Skeletal muscle tissue (tissue), 4 donors: ENCODE results near the gene AKAP7. TPM values are rescaled to one million over a fixed set of nuclear protein-coding genes. Genes with fewer than 3 reads are reported as not detected.

ENCODE experiments used
- H3K27ac ChIP-seq: one replicate; pipeline ENCODE4 v1.7.0; 2013; ENCODE audit warnings: mild to moderate bottlenecking, low read depth, low read length, inconsistent platforms
- H3K27me3 ChIP-seq, 3 donors: one replicate each; pipeline ENCODE4 v1.7.0; 2013; ENCODE audit warnings: low read length in 3 of 3; ENCODE audit not compliant: control insufficient read depth in 3 of 3, insufficient read depth in 3 of 3
- H3K36me3 ChIP-seq, 3 donors: one replicate each; pipeline ENCODE4 v1.7.0; 2013; ENCODE audit warnings: low read length in 3 of 3; ENCODE audit not compliant: control insufficient read depth in 3 of 3, insufficient read depth in 3 of 3
- H3K4me1 ChIP-seq, 3 donors: one replicate each; pipeline ENCODE4 v1.7.0; 2013; ENCODE audit warnings: low read length in 3 of 3, mild to moderate bottlenecking in 3 of 3; ENCODE audit not compliant: control insufficient read depth in 3 of 3, insufficient read depth in 3 of 3
- H3K4me3 ChIP-seq, 3 donors: one replicate each; pipeline ENCODE4 v1.7.0; 2013; ENCODE audit warnings: low read length in 3 of 3
- H3K9ac ChIP-seq, 3 donors: one replicate each; pipeline ENCODE4 v1.7.0; 2013; ENCODE audit warnings: low read length in 3 of 3, mild to moderate bottlenecking in 3 of 3, moderate library complexity in 2 of 3, low read depth in 1 of 3
- H3K9me3 ChIP-seq, 3 donors: one replicate each; pipeline ENCODE4 v1.7.0; 2013; ENCODE audit warnings: low read length in 3 of 3; ENCODE audit not compliant: control insufficient read depth in 3 of 3
- total RNA-seq: library from RNA; depleted of rRNA; stranded (reverse); fragments of >200 nt; gene quantifications from one replicate; pipeline ENCODE4 v1.2.3, GENCODE V29; 2014
- donor health status: Osteomylitis.

AKAP7 gene
- total RNA-seq, 1 donor from 2014 or later, result 43.3 TPM

DNA sequence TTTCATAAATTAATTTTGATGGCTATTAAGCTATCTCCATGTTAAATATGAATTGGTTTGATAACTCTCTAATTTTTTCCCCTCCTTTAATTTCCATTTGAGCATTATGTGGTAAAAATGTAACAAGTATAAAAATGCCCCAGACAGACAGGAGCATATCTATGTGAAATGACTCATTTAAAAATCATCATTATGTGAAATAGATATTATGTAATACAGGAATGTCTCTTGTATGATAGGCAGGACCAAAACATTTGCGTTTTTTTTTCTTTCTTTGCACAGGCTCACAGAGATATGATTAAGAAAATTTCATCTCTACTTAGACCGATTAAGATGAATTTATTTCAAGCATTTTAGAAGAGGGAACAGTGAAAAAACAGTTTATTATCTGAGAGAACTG, 95.8 kb downstream of the AKAP7 start:
- no peaks in the 10 kb centered on the region for H3K9me3 ChIP-seq
- H3K36me3 ChIP-seq, result no peaks in the 10 kb centered on the region
- no peaks in the 10 kb centered on the region for H3K4me1 ChIP-seq
- H3K9ac ChIP-seq, result no peak overlapping the region
- no peaks in the 10 kb centered on the region for H3K27me3 ChIP-seq
- no peak overlapping the region for H3K27ac ChIP-seq
- H3K4me3 ChIP-seq, result no peak overlapping the region

GRCh38 chr6:131231891-131232290, 96.6 kb downstream of the AKAP7 start:
- no peaks in the 10 kb centered on the region for H3K36me3 ChIP-seq
- no peak overlapping the region for H3K4me3 ChIP-seq
- H3K4me1 ChIP-seq, result no peaks in the 10 kb centered on the region
- no peak overlapping the region for H3K9ac ChIP-seq
- no peaks in the 10 kb centered on the region for H3K27me3 ChIP-seq
- no peaks in the 10 kb centered on the region for H3K9me3 ChIP-seq
- no peak overlapping the region for H3K27ac ChIP-seq

- Histone ChIP-seq H3K4me1 (no peaks in the 10 kb centered on the region), H3K36me3 (no peaks in the 10 kb centered on the region), H3K4me3 (no peak overlapping the region), H3K9me3 (no peaks in the 10 kb centered on the region), H3K27me3 (no peaks in the 10 kb centered on the region), H3K27ac (no peak overlapping the region), H3K9ac (no peak overlapping the region)
Measured at GRCh38 chr6:131244942-131245341, 109.7 kb downstream of the AKAP7 start.

GRCh38 chr6:131250122-131250521, 114.9 kb downstream of the AKAP7 start:
- H3K27ac ChIP-seq, result no peak overlapping the region
- H3K4me3 ChIP-seq, result peak overlapping the region; percentile 34 to 40 (median 36)
- H3K27me3 ChIP-seq, result no peaks in the 10 kb centered on the region
- H3K9ac ChIP-seq, result peak overlapping the region in 1 of 3 donors; percentile 58
- no peaks in the 10 kb centered on the region for H3K4me1 ChIP-seq
- no peaks in the 10 kb centered on the region for H3K36me3 ChIP-seq
- H3K9me3 ChIP-seq, result no peaks in the 10 kb centered on the region

DNA sequence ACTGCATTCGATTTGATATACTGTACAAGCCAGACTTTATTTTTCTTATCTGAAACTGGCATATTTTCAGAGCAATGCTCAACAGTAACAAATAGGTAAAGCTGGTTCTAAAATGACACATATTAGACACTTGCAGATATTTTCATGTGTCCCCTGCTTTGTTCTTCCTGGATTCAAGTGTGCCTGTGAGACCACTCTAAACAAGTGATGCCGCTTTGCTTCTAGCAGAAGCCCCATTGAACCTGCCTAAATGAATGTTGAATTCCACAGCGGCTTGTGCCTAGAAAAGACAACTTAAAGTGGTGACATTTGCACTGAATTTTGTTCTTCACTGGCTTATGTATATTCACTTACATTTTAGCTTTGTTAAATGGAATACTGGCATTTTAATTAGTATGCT, 115.7 kb downstream of the AKAP7 start:
- Histone ChIP-seq H3K4me3 (no peak overlapping the region), H3K9me3 (no peaks in the 10 kb centered on the region), H3K4me1 (no peaks in the 10 kb centered on the region), H3K27ac (no peak overlapping the region), H3K36me3 (no peaks in the 10 kb centered on the region), H3K27me3 (no peaks in the 10 kb centered on the region), H3K9ac (no peak overlapping the region)

DNA sequence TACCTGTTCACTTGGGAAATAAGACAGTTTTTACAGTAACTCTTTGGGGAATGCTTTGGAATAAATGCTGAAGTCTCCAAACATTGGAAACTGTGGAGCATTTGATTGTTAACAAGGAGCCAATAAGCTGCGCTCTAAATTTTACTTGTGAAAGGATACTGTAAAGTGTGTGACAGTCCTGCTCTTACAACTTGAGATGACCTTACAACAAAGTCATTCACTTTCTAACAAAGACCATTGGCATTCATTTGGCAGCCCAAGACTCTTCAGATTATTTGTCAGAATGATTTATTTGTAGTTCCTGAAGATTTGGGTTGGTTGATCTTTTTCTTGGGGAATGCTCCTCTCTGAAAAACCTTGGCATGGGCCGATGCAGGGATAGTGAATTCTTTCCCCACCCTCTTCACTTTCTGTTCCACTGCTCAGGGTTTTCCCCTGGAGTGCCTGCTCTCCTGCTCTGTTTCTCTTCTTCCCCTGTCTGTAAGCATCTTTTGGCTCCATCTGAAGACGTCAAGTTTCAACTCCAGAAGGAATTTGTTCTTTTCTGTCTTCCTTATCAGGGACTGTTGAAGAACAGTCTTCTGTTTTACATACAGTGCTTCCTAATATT, 116.4 kb downstream of the AKAP7 start:
- Histone ChIP-seq H3K4me1 (no peaks in the 10 kb centered on the region), H3K27me3 (no peaks in the 10 kb centered on the region), H3K36me3 (no peaks in the 10 kb centered on the region), H3K27ac (no peak overlapping the region), H3K9ac (no peak overlapping the region), H3K4me3 (no peak overlapping the region), H3K9me3 (no peaks in the 10 kb centered on the region)

GRCh38 chr6:131255434-131255833, 120.2 kb downstream of the AKAP7 start:
- H3K9ac ChIP-seq, result no peak overlapping the region
- H3K4me1 ChIP-seq, result no peaks in the 10 kb centered on the region
- H3K27me3 ChIP-seq, result no peaks in the 10 kb centered on the region
- H3K27ac ChIP-seq, result no peak overlapping the region
- H3K9me3 ChIP-seq, result no peaks in the 10 kb centered on the region
- H3K4me3 ChIP-seq, result no peak overlapping the region
- no peaks in the 10 kb centered on the region for H3K36me3 ChIP-seq

DNA sequence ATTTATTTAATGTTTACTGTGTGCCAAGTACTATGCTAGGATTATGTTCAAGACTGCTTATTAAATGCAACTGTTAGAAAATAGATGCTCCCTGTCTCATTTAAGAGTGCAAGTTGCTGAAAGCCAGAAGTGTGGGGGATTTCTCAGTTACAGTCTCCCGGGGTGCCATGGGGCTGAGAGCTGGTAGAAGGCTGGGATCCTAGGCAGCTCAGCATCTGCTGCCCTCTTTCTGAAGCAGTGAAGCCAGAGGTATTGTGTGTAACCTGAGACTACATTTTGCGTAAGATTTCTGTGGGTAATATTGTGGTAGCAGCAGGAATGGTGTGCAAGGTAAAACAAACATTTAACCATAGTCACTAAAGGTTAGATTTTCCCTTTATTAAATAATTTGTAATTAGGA, 120.6 kb downstream of the AKAP7 start:
- Histone ChIP-seq H3K27ac (no peak overlapping the region), H3K9me3 (no peaks in the 10 kb centered on the region), H3K9ac (no peak overlapping the region), H3K4me1 (no peaks in the 10 kb centered on the region), H3K27me3 (no peaks in the 10 kb centered on the region), H3K4me3 (no peak overlapping the region), H3K36me3 (no peaks in the 10 kb centered on the region)

DNA sequence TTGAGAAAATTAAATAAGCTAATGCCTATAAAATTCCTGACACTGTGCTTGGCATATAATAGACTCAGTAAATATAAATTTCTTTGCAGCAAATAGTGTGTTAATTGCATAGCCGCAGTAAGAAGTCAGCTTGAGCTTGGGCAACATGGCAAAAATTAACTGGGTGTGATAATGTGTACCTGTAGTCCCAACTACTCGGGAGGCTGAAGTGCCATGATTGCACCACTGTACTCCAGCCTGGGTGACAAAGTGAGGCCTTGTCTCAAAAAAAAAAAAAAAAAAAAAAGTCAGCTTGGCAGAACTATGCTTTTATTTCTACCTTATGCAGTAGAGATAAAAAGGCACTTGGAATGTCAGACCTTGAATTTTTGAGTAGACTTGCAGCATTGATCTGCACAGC, 121.8 kb downstream of the AKAP7 start:
- H3K36me3 ChIP-seq, result no peaks in the 10 kb centered on the region

GRCh38 chr6:131258010-131258652, 122.9 kb downstream of the AKAP7 start:
- no peak overlapping the region for H3K4me3 ChIP-seq
- H3K27ac ChIP-seq, result no peak overlapping the region
- no peaks in the 10 kb centered on the region for H3K9me3 ChIP-seq
- H3K9ac ChIP-seq, result no peak overlapping the region
- H3K36me3 ChIP-seq, result no peaks in the 10 kb centered on the region
- H3K4me1 ChIP-seq, result no peaks in the 10 kb centered on the region
- no peaks in the 10 kb centered on the region for H3K27me3 ChIP-seq

More for the DNA sequence above, 121.8 kb downstream of the AKAP7 start:
- Histone ChIP-seq H3K9me3 (no peaks in the 10 kb centered on the region), H3K4me1 (no peaks in the 10 kb centered on the region), H3K27me3 (no peaks in the 10 kb centered on the region), H3K9ac (no peak overlapping the region), H3K4me3 (no peak overlapping the region), H3K27ac (no peak overlapping the region)
